Heart right ventricle (tissue), 16 donors: ENCODE measurements around the gene AMDHD1. TPM values are rescaled to one million over a fixed set of nuclear protein-coding genes. Genes with fewer than 3 reads are reported as not detected.

Experiments used
- ATAC-seq, 8 donors: fragments of 200-7000 bp; cut with Tn5 transposase; one replicate each; pipeline ENCODE4 v1.9.1; 2020; ENCODE audit warnings: mild to moderate bottlenecking in 8 of 8, moderate library complexity in 8 of 8, moderate number of reproducible peaks in 1 of 8
- DNase-seq, 2 donors: peaks; one replicate each; pipeline ENCODE4 v3.0.0-alpha.2; 2020
- H3K27ac ChIP-seq, 10 donors: fragments of 200-600 bp; sonication (generic) in 2 of 10; one replicate each; pipeline versions ENCODE4 v1.5.0 to v1.8.0; 2020 to 2022; ENCODE audit warnings: mild to moderate bottlenecking in 3 of 10
- H3K27me3 ChIP-seq, 7 donors: fragments of 200-600 bp; one replicate each; pipeline ENCODE4 v1.8.0; 2021 to 2022; ENCODE audit warnings: mild to moderate bottlenecking in 2 of 7
- H3K36me3 ChIP-seq, 9 donors: fragments of 200-600 bp; sonication (generic) in 1 of 9; one replicate each; pipeline versions ENCODE4 v1.5.0 to v1.8.0; 2020 to 2022; ENCODE audit warnings: mild to moderate bottlenecking in 2 of 9
- H3K4me1 ChIP-seq, 9 donors: fragments of 200-600 bp; sonication (generic) in 1 of 9; one replicate each; pipeline versions ENCODE4 v1.5.0 to v1.8.0; 2020 to 2022; ENCODE audit warnings: mild to moderate bottlenecking in 4 of 9
- H3K4me3 ChIP-seq, 10 donors: fragments of 200-600 bp; sonication (generic) in 2 of 10; one replicate each; pipeline versions ENCODE4 v1.5.0 to v1.8.0; 2020 to 2022; ENCODE audit warnings: mild to moderate bottlenecking in 7 of 10, moderate library complexity in 2 of 10
- H3K9me3 ChIP-seq, 11 donors: fragments of 200-600 bp in 10 of 11; sonication (generic) in 2 of 11; one replicate each; pipeline versions ENCODE4 v1.5.0 to v1.8.0; 2013 to 2022; ENCODE audit warnings: mild to moderate bottlenecking in 2 of 11, control low read depth in 1 of 11, moderate library complexity in 1 of 11
- WGBS, 2 donors: extraction: QIAGEN DNeasy Blood & Tissue Kit; methylation state at CpG; one replicate each; pipeline ENCODE4 v1.1.7; 2013; ENCODE audit warnings: inconsistent platforms in 1 of 2; 5-methylcytosine and 5-hydroxymethylcytosine counted together
- intact Hi-C, 10 donors: fragments of 100-400 bp; cut with DNase I; formaldehyde crosslinking; loops; one replicate each; pipeline versions ENCODE4 v1.11.1 to v1.14.2; 2022
- polyA plus RNA-seq, 2 donors: library from polyadenylated mRNA; stranded (reverse); fragments of 200-250 nt; gene quantifications; one replicate each; pipeline ENCODE4 v1.2.3, GENCODE V29; 2013
- total RNA-seq, 10 donors: library from RNA; stranded (reverse); fragmentation: NEBNext Ultra II Directional in 3 of 10; extraction: Animal tissue kit (Norgen Biotek cat#: 25700) in 3 of 10; gene quantifications; one replicate each; pipeline versions ENCODE4 v1.2.1 to v1.2.4, GENCODE V29; 2021 to 2023
- TF ChIP-seq, protein P1 (sequence below), 9 donors: fragments of 200-600 bp; sonication (generic) in 2 of 9; IDR thresholded peaks; one replicate each; pipeline versions ENCODE4 v1.5.0 to v1.8.0; 2021 to 2022; ENCODE audit warnings: antibody characterized with exemption in 9 of 9, mild to moderate bottlenecking in 5 of 9, moderate library complexity in 1 of 9
- donor health status: Arrhythmogenic right ventricular cardiomyopathy.
- donor health status: ischemic (EF 13 %, LVEDD 7.1; RV severe dilation, severe dysfunction).
- donor health status: healthy with polysubstance abuse.
- donor health status: DM: no; HTN: yes; CAD: no.
- donor health status: DM: no; HTN: no; CAD: no.
- donor health status: ischemic (EF 25% LVEDD 6.9; RV normal size, moderate dysfunction).
- donor health status: ischemic (EF 25% LVEDD 5.7; RV mildly dilated, moderate dysfunction).
- donor health status: healthy.
- donor health status: DM: yes; HTN: yes; CAD: no.
- donor health status: Ischemic cardiomyopathy.
- donor health status: ischemic (EF 35%, LVEDD 5.7; RV mildly dilated, moderate dysfunction).
- donor health status: nonischemic (EF 11% LVEDD 7.7; RV severe dilation, severe dysfunction).
- donor health status: DM: yes; HTN: yes; CAD: no.
- donor health status: PGD.
- donor health status: ischemic (EF 29% LVEDD 5.4; RV normal size, mild dysfunction).
- donor health status: nonischemic (EF 23%, LVEDD 6.1; RV moderate dilation, normal function).

AMDHD1 gene
- total and polyA plus RNA-seq, 12 donors = 0.34 to 0.91 (median 0.67) TPM

DNA sequence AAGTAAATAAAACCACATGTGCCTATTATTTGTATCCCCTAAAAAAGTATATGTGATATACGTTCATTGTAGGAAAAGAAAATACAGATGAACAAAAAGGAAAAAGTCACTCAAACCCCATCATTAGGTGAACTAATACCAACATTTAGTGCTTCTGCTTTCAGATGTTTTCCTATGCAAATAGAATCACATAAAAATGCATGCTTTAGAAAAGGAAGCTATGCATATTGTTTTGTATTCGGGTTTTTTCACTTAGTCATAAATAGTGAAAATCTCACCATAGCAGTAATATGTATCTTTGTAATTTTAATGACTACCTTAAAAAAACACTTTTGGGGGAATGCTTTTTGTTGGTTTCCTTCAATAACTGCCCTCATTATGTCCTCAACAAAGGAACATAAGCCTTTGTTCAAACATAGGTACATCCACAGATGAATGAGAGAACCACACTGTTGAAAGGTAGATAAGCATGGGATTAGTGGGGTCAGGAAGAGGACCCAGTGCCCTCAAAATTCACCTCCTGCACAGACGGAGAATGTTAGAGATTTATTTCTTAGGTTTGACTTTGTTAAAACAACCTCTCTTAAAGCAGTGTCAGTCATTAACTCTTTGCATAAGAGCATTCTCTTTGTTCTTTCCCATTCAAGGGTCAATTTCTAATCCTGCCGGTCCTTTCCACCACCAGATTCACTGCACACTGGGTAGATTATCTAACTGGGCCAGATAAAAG, 6.5 kb downstream of the AMDHD1 start:
- WGBS, 2 donors = 61 to 67% methylated on average over 4 of the region's 4 CpGs
- DNase-seq = no peak
- Histone ChIP-seq H3K27me3 (peaks cover 0 to 2% (median 0%) of the 10 kb centered on the region in 7 donors), H3K4me1 (no peaks in the 10 kb centered on the region), H3K9me3 (no peaks in the 10 kb centered on the region), H3K27ac (no peak overlapping the region), H3K4me3 (no peak overlapping the region), H3K36me3 (no peaks in the 10 kb centered on the region)
- intact Hi-C loops = no loop called here
- no peak for ATAC-seq
- TF ChIP-seq, protein P1, sequence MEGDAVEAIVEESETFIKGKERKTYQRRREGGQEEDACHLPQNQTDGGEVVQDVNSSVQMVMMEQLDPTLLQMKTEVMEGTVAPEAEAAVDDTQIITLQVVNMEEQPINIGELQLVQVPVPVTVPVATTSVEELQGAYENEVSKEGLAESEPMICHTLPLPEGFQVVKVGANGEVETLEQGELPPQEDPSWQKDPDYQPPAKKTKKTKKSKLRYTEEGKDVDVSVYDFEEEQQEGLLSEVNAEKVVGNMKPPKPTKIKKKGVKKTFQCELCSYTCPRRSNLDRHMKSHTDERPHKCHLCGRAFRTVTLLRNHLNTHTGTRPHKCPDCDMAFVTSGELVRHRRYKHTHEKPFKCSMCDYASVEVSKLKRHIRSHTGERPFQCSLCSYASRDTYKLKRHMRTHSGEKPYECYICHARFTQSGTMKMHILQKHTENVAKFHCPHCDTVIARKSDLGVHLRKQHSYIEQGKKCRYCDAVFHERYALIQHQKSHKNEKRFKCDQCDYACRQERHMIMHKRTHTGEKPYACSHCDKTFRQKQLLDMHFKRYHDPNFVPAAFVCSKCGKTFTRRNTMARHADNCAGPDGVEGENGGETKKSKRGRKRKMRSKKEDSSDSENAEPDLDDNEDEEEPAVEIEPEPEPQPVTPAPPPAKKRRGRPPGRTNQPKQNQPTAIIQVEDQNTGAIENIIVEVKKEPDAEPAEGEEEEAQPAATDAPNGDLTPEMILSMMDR (IDR thresholded peaks at IDR 0.05) = no peak

GRCh38 chr12:95951515-95951914, 8.4 kb downstream of the AMDHD1 start:
- intact Hi-C loops = no loop called here
- H3K4me3 ChIP-seq = no peak overlapping the region

DNA sequence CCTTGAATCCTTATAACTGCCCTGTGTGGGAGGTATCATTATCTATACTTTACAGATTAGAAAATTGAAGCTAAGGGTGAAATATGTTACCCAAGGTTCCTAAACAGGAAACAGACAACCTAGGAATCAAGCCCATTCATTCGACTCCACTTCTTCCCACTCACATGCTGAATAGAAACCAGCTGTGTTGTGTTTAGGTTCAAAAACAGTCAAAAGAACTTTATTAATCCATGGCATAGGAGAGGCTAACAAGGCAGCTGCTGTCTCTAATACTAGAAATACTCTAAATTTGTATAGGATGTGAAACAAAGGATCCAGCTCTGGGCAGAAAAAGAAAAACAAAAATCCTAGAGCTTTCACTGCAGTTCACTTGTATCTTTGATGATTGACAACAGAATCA, 9.9 kb downstream of the AMDHD1 start:
- Histone ChIP-seq H3K4me3 (no peak overlapping the region), H3K36me3 (no peaks in the 10 kb centered on the region), H3K27ac (no peak overlapping the region), H3K9me3 (no peaks in the 10 kb centered on the region), H3K4me1 (no peaks in the 10 kb centered on the region), H3K27me3 (peaks cover 0 to 13% (median 0%) of the 10 kb centered on the region in 7 donors)
- 45 to 48% methylated on average over 1 of the region's 1 CpG for WGBS, 2 donors
- no peak for ATAC-seq
- intact Hi-C loops = no loop called here
- TF ChIP-seq, protein P1 (IDR thresholded peaks at IDR 0.05) = no peak
- no peak for DNase-seq

More at GRCh38 chr12:95951515-95951914, 8.4 kb downstream of the AMDHD1 start:
- ATAC-seq (no peak), DNase-seq (no peak)
- Histone ChIP-seq H3K27me3 (no peaks in the 10 kb centered on the region), H3K9me3 (no peaks in the 10 kb centered on the region), H3K27ac (no peak overlapping the region), H3K36me3 (no peaks in the 10 kb centered on the region), H3K4me1 (no peaks in the 10 kb centered on the region)
- TF ChIP-seq, protein P1 (IDR thresholded peaks at IDR 0.05) = no peak

- ATAC-seq (no peak), DNase-seq (no peak)
- peaks cover 0 to 13% (median 0%) of the 10 kb centered on the region in 7 donors for H3K27me3 ChIP-seq
- WGBS, 2 donors = 83 to 87% methylated on average over 7 of the region's 7 CpGs
- H3K4me1 ChIP-seq = no peaks in the 10 kb centered on the region
- H3K4me3 ChIP-seq = no peak overlapping the region
- no peaks in the 10 kb centered on the region for H3K9me3 ChIP-seq
- intact Hi-C loops = no loop called here
- no peak overlapping the region for H3K27ac ChIP-seq
- H3K36me3 ChIP-seq = no peaks in the 10 kb centered on the region
- TF ChIP-seq, protein P1 (IDR thresholded peaks at IDR 0.05) = no peak
These were observed 12.5 kb downstream of the AMDHD1 start for GRCh38 chr12:95955549-95956159.
